GM12865 (cell line): ENCODE results near the gene KIAA1217.

Experiments used
- DNase-seq: peaks from one replicate; pipeline ENCODE4 v3.0.0; 2010; ENCODE audit warnings: low read depth
- H3K4me3 ChIP-seq: 2 replicates; pipeline ENCODE4 v1.5.1; 2011; ENCODE audit warnings: mild to moderate bottlenecking, low read depth, low read length, control low read depth
- TF ChIP-seq, protein P1 (sequence below): IDR thresholded peaks from 2 replicates; pipeline ENCODE4 v1.5.1; 2011; ENCODE audit warnings: low read length, control low read depth, low read depth, inconsistent platforms; ENCODE audit not compliant: insufficient read depth; ENCODE audit errors: missing control alignments

KIAA1217 gene

DNA sequence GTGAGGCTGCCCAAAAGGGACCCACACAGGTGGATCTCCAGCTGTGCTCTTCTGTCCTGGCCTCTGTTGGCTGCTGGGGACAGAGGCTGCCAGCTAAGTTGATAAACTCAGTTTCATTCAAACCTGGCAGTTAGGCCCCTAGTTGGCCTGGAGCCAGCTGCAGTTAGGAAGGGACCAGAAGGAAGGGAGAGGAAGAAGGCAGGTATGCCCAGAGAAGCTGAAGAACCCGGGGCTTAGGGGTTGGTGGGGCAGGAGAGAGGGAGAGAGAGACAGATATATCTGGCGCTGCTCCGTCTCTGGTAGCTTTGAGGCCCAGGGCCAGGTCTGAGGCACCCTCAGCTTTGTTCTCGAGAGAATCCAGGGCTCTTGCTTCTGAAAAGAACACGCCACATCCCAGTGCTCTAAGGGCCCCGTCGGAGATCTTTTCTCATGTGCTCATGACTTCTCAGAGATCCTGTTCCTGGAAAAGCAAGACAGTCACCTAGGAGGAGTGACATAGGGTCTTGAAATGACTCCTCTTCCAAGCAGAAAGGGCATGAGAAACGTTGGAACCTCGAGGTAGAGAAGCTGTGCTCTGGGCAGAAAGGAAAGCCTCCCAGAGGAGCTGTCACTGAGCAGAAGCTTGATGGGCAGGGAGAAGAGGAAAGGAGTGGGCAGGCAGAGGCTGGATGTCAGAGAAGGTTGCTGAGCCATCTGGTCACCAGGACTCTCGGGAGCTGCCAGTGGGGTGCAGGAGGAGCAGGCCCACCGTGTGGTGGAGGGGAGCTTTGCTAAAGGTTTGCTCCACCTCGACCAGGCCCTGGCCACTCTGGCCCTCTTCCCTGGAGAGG lies 361.1 kb downstream of the KIAA1217 start:
- TF ChIP-seq, protein P1, sequence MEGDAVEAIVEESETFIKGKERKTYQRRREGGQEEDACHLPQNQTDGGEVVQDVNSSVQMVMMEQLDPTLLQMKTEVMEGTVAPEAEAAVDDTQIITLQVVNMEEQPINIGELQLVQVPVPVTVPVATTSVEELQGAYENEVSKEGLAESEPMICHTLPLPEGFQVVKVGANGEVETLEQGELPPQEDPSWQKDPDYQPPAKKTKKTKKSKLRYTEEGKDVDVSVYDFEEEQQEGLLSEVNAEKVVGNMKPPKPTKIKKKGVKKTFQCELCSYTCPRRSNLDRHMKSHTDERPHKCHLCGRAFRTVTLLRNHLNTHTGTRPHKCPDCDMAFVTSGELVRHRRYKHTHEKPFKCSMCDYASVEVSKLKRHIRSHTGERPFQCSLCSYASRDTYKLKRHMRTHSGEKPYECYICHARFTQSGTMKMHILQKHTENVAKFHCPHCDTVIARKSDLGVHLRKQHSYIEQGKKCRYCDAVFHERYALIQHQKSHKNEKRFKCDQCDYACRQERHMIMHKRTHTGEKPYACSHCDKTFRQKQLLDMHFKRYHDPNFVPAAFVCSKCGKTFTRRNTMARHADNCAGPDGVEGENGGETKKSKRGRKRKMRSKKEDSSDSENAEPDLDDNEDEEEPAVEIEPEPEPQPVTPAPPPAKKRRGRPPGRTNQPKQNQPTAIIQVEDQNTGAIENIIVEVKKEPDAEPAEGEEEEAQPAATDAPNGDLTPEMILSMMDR: no peak
- H3K4me3 ChIP-seq: no peak overlapping the region
- no peak for DNase-seq

DNA sequence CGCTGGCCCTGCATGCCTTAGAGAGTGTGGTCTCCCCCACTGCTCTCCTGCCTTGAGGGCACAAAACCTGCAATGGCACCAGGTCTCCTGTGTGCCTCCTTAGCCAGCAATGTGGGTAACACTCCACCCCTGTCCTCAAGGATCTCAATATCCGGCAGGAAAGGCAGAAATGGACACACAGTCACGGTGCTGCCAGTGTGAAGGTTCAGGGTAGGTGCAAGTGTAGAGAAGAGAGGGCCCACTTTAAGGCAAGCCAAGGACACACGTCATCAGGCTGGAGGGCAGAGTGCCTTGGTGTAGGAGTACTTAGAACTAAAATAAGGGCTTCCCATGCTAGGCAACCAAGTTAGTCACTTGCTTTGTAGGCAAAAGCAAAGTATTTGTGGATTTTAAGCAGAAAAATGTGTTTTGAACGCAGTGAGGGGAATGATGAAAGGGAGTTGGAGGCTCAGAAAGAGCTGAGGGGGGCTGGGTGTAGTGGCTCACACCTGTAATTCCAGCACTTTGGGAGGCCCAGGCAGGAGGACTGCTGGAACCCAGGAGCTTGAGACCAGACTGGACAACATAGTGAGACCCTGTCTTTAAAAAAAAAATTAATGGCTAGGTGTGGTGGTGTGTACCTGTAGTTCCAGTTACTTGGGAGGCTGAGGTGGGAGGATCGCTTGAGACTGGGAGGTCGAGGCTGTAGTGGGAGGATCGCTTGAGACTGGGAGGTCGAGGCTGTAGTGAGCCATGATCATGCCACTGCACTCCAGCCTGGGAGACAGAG lies 361.9 kb downstream of the KIAA1217 start:
- DNase-seq: no peak
- TF ChIP-seq, protein P1: no peak

DNA sequence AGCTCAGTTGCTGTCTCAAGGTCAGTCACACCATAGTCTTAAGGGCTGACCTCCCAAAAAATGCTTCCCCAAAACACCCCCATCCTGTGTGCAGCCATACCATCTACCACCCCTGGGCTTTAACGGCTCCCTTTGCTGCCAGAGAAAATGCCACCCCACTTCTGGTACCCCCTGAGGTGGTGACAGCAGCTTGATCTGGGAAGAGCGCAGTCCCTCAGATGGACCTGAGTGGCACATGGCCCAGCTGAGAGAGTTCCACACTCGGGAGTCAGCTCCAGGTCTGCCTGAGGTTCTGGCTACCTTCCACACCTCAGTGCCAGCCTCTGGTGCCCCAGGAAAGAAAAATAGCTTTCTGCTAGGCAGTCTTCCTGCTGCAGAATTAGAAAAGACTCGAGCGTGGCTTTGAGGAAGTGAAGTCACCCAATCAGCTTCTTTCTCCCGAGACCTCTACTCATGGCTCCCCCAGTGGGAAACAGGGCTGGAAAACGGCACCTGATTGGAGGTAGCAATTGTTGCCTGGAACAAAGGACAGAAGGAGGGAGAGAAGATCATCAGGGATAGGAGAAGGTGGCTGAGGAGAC lies 363.0 kb downstream of the KIAA1217 start:
- TF ChIP-seq, protein P1: no peak
- no peak for DNase-seq
- H3K4me3 ChIP-seq: no peak overlapping the region

More for the DNA sequence above, 361.9 kb downstream of the KIAA1217 start:
- no peak overlapping the region for H3K4me3 ChIP-seq

DNA sequence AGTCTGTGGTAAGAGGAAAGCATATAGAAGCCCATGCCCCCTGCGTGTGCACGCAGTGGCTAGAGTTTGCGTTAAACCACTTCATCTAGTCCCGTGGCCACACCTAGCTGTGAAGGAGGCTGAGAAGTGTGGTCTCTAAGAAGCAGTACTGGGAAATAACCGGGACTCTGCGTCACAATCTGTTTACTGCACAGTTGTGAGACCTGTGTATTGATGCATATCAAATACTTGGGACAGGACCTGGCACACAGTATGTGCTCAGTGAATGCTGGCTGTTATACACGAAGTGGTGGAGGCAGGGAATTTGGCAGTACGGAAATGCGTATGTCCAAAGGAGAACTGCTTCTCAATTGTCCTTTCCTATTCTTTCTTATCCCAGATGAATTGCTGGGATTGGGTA lies 365.2 kb downstream of the KIAA1217 start:
- H3K4me3 ChIP-seq: no peak overlapping the region
- TF ChIP-seq, protein P1: no peak

DNA sequence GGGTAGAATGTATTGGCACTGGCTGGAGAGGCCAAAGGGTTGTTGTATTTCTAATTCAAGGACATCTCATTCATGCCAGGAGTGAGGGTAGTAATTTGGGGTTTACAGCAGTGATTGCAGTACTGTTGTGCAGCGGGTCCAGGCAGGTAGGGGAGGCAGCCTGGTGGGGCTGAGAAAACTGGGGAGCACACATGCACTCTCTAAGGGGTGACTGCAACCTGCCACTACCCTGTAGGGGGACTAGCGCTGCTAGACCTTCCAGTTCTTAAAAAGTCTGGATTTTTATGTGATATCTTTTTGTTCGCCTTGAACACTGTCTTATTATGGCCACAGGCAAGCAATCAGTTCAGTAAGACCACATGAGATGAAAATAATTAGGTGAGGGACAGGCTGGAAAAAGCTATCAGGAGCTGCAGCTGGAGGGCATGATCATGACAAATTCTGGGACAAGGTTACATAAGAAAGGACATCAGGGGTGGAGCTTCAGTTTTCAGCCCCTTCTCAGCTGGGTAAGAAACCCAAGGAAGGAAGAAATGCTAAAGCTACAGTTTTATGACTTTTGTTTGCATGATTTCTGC lies 365.7 kb downstream of the KIAA1217 start:
- DNase-seq: no peak
- no peak overlapping the region for H3K4me3 ChIP-seq
- TF ChIP-seq, protein P1: no peak

More for the DNA sequence above, 365.2 kb downstream of the KIAA1217 start:
- no peak for DNase-seq

DNA sequence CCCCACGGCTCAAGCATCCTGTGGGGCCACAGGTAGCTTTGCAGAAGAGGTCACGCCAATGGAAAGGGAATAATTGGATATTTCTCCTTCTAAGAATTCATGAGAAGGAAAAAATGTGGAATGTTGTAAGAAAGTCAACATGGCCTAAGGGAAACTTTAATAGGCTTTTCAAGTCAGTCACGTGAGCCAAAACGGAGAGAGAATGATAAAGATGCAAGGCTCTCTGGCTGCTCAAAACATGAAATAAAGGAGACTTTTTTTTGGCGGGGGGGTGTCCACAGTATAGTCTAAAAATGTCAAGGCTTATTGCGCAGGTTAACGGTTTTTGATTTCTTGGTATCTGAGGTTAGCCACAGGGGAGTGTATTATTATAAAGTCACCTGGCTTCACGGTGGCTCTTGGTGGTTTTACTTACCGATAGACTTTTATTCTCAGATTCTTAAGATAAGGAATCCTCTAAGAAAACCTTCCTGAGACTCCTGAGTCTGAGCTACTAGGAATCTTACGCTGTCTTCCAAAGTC lies 366.6 kb downstream of the KIAA1217 start:
- no peak overlapping the region for H3K4me3 ChIP-seq
- no peak for DNase-seq
- TF ChIP-seq, protein P1: no peak
